GM23248 (cell line): Measurements from ENCODE around the gene MAGEA9B.
"Not testable (repeated sequence)": the region's sequence is repeated elsewhere in the genome, so short reads cannot be mapped to it uniquely, and the experiment has no call there.

Experiments used
- EZH2 ChIP-seq: fragments of 200-600 bp; sonication (generic); IDR thresholded peaks from 2 replicates; pipeline ENCODE4 v1.6.1; 2018; ENCODE audit warnings: antibody characterized with exemption, mild to moderate bottlenecking; ENCODE audit not compliant: insufficient read depth, poor library complexity, severe bottlenecking
- EZH2phosphoT487 ChIP-seq: fragments of 200-600 bp; sonication (generic); IDR thresholded peaks from 2 replicates; pipeline ENCODE4 v1.6.1; 2018; ENCODE audit warnings: antibody characterized with exemption, moderate library complexity, mild to moderate bottlenecking, low read depth; ENCODE audit not compliant: insufficient read depth

DNA sequence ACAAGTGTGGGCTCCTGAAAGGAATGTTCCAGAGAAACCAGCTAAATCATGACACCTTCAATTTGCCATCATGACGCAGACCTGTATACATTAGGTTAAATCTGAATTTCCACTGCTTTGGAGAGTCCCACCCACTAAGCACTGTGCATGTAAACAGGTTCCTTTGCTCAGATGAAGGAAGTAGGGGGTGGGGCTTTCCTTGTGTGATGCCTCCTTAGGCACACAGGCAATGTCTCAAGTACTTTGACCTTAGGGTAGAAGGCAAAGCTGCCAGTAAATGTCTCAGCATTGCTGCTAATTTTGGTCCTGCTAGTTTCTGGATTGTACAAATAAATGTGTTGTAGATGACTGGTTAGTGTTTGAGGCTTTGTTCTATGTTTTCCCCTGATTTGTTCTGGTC is 40.3 kb downstream of the MAGEA9B start:
- TF ChIP-seq EZH2, EZH2phosphoT487: not testable (repeated sequence)
